CD4-positive, alpha-beta T cell treated with Interleukin-4 for 4 hours (primary cell): ENCODE results near the gene CHRNB1.

Source experiments
- DNase-seq: peaks from one replicate; pipeline ENCODE4 v3.0.0-alpha.2; 2020

The CHRNB1 gene

GRCh38 chr17:7438656-7439460, 6.0 kb upstream of the CHRNB1 start:
- DNase-seq, result no peak

- no peak for DNase-seq
Observed at GRCh38 chr17:7439462-7440112, 5.3 kb upstream of the CHRNB1 start, which contains the start of gene FGF11. FGF11 (plus strand) TSS chr17:7439512; CDS start chr17:7439621, 109 bp downstream.

GRCh38 chr17:7440113-7440833, 4.6 kb upstream of the CHRNB1 start:
- no peak for DNase-seq

GRCh38 chr17:7440834-7441195, 4.0 kb upstream of the CHRNB1 start:
- no peak for DNase-seq

GRCh38 chr17:7441266-7441665, 3.6 kb upstream of the CHRNB1 start:
- DNase-seq, result no peak

- DNase-seq, result no peak
Observed at GRCh38 chr17:7442142-7442541, 2.7 kb upstream of the CHRNB1 start.

GRCh38 chr17:7443499-7444485, 1.1 kb upstream of the CHRNB1 start:
- no peak for DNase-seq

- DNase-seq, result peak; percentile 31
Observed at GRCh38 chr17:7445619-7445968, 733 bp downstream of the CHRNB1 start.

- DNase-seq, result no peak
Observed at GRCh38 chr17:7448461-7448860, 3.6 kb downstream of the CHRNB1 start.

- no peak for DNase-seq
Observed at GRCh38 chr17:7459961-7460545, 15.2 kb downstream of the CHRNB1 start.

GRCh38 chr17:7460850-7461660, 16.2 kb downstream of the CHRNB1 start:
- no peak for DNase-seq

GRCh38 chr17:7462474-7463371, 17.9 kb downstream of the CHRNB1 start:
- no peak for DNase-seq

- no peak for DNase-seq
Observed at GRCh38 chr17:7463372-7463846, 18.5 kb downstream of the CHRNB1 start.

- DNase-seq, result no peak
Observed at GRCh38 chr17:7464081-7464480, 19.2 kb downstream of the CHRNB1 start.

GRCh38 chr17:7465597-7466275, 20.9 kb downstream of the CHRNB1 start:
- no peak for DNase-seq

GRCh38 chr17:7466318-7466638, 21.4 kb downstream of the CHRNB1 start:
- no peak for DNase-seq

GRCh38 chr17:7466639-7467341, 21.9 kb downstream of the CHRNB1 start:
- no peak for DNase-seq

- DNase-seq, result no peak
Observed at GRCh38 chr17:7467498-7467897, 22.6 kb downstream of the CHRNB1 start.

GRCh38 chr17:7468290-7468689, 23.4 kb downstream of the CHRNB1 start:
- no peak for DNase-seq
